HL-60 (cell line): ENCODE measurements around the gene DOCK1.

Source experiments
- DNase-seq, 2 experiments: peaks; one replicate each; pipeline ENCODE4 v3.0.0-alpha.2; 2010 to 2020; ENCODE audit warnings: low read depth in 1 of 2, low spot score in 1 of 2
- H3K27ac ChIP-seq: fragments of 250-450 bp; sonication (Bioruptor Pico); replicated peaks from 2 replicates; pipeline ENCODE4 v1.5.1; 2020; ENCODE audit warnings: mild to moderate bottlenecking, moderate library complexity
- H3K27me3 ChIP-seq: fragments of 250-450 bp; sonication (Bioruptor Pico); 2 replicates; pipeline ENCODE4 v1.5.1; 2021; ENCODE audit warnings: mild to moderate bottlenecking, moderate library complexity; ENCODE audit not compliant: insufficient read depth, poor library complexity, severe bottlenecking
- H3K4me3 ChIP-seq: replicated peaks from 2 replicates; pipeline ENCODE4 v1.5.1; 2011; ENCODE audit warnings: mild to moderate bottlenecking, control low read depth, low read length; ENCODE audit not compliant: insufficient read depth
- CTCF ChIP-seq: IDR thresholded peaks from one replicate; pipeline ENCODE4 v1.5.1; 2011; ENCODE audit warnings: low read length, control low read depth, inconsistent platforms; ENCODE audit not compliant: insufficient read depth
- GABPA ChIP-seq: IDR thresholded peaks from 2 replicates; pipeline ENCODE4 v1.6.1; 2012; ENCODE audit warnings: low read depth
- POLR2AphosphoS5 ChIP-seq: IDR thresholded peaks from 2 replicates; pipeline ENCODE4 v1.6.1; 2012; ENCODE audit warnings: low read depth
- REST ChIP-seq: IDR thresholded peaks from 2 replicates; pipeline ENCODE4 v1.6.1; 2012; ENCODE audit warnings: low read depth; ENCODE audit not compliant: insufficient replicate concordance
- SPI1 ChIP-seq: IDR thresholded peaks from 2 replicates; pipeline ENCODE4 v1.6.1; 2012; ENCODE audit warnings: low read depth, mild to moderate bottlenecking, borderline replicate concordance

The DOCK1 gene

GRCh38 chr10:127399668-127400067 is 494.4 kb downstream of the DOCK1 start:
- DNase-seq: peak in 1 of 2 experiments; percentile 2
- TF ChIP-seq SPI1 (peak; percentile 91), REST (no peak)
- Histone ChIP-seq H3K27me3 (no peaks in the 10 kb centered on the region), H3K27ac (no peak overlapping the region), H3K4me3 (no peak overlapping the region)

- H3K27ac ChIP-seq: no peak overlapping the region
- H3K27me3 ChIP-seq: no peaks in the 10 kb centered on the region
- TF ChIP-seq REST (no peak), POLR2AphosphoS5 (no peak), GABPA (no peak), CTCF (no peak), SPI1 (no peak)
- no peak overlapping the region for H3K4me3 ChIP-seq
- DNase-seq: no peak
Observed at GRCh38 chr10:127400216-127400615, 495.0 kb downstream of the DOCK1 start.

GRCh38 chr10:127402596-127403409 is 497.6 kb downstream of the DOCK1 start:
- TF ChIP-seq SPI1 (no peak), GABPA (no peak), CTCF (no peak), POLR2AphosphoS5 (no peak), REST (no peak)
- DNase-seq: no peak
- no peaks in the 10 kb centered on the region for H3K27me3 ChIP-seq
- H3K27ac ChIP-seq: no peak overlapping the region
- no peak overlapping the region for H3K4me3 ChIP-seq
